WI38 (cell line): ENCODE measurements around the gene OR2AE1.
"Not testable (repeated sequence)": the region's sequence is repeated elsewhere in the genome, so short reads cannot be mapped to it uniquely, and the experiment has no call there.

Experiments
- H3K4me3 ChIP-seq: 2 replicates; pipeline ENCODE4 v1.5.1; 2011; ENCODE audit warnings: low read depth, mild to moderate bottlenecking, control low read depth, low read length
- CTCF ChIP-seq: IDR thresholded peaks from 2 replicates; pipeline ENCODE4 v1.5.1; 2012; ENCODE audit warnings: low read depth, mild to moderate bottlenecking, control low read depth, low read length

Gene OR2AE1

GRCh38 chr7:99901581-99901980 is 24.7 kb upstream of the OR2AE1 start:
- TF ChIP-seq CTCF: no peak
- no peak overlapping the region for H3K4me3 ChIP-seq

GRCh38 chr7:99899830-99900519 is 23.1 kb upstream of the OR2AE1 start:
- H3K4me3 ChIP-seq: no peak overlapping the region
- TF ChIP-seq CTCF: no peak

GRCh38 chr7:99898836-99899235 is 22.0 kb upstream of the OR2AE1 start:
- H3K4me3 ChIP-seq: no peak overlapping the region

GRCh38 chr7:99898023-99898357 is 21.2 kb upstream of the OR2AE1 start:
- TF ChIP-seq CTCF: no peak
- no peak overlapping the region for H3K4me3 ChIP-seq

More at GRCh38 chr7:99898836-99899235, 22.0 kb upstream of the OR2AE1 start:
- no peak for TF ChIP-seq CTCF

- H3K4me3 ChIP-seq: no peak overlapping the region
- TF ChIP-seq CTCF: no peak
Observed at GRCh38 chr7:99897322-99898022, 20.6 kb upstream of the OR2AE1 start.

- no peak for TF ChIP-seq CTCF
- no peak overlapping the region for H3K4me3 ChIP-seq
Observed at GRCh38 chr7:99894738-99895137, 17.9 kb upstream of the OR2AE1 start.

- no peak overlapping the region for H3K4me3 ChIP-seq
- no peak for TF ChIP-seq CTCF
Observed at GRCh38 chr7:99893280-99893679, 16.4 kb upstream of the OR2AE1 start.

- H3K4me3 ChIP-seq: not testable (repeated sequence)
Observed at GRCh38 chr7:99890348-99890747, 13.5 kb upstream of the OR2AE1 start.

- H3K4me3 ChIP-seq: not testable (repeated sequence)
Observed at GRCh38 chr7:99888366-99888765, 11.5 kb upstream of the OR2AE1 start.
